Kidney epithelial cell (primary cell): ENCODE measurements around the gene GPR68. TPM values are rescaled to one million over a fixed set of nuclear protein-coding genes. Genes with fewer than 3 reads are reported as not detected.
"Not testable (repeated sequence)": the region's sequence is repeated elsewhere in the genome, so short reads cannot be mapped to it uniquely, and the experiment has no call there.

ENCODE experiments used
- DNase-seq: peaks from one replicate; pipeline ENCODE4 v3.0.0-alpha.2; 2010; ENCODE audit warnings: low read depth
- H3K27me3 ChIP-seq: 2 replicates; pipeline ENCODE4 v1.6.0; 2011; ENCODE audit warnings: low read length; ENCODE audit not compliant: control insufficient read depth, insufficient read depth
- H3K36me3 ChIP-seq: 2 replicates; pipeline ENCODE4 v1.5.1; 2011; ENCODE audit warnings: low read length; ENCODE audit not compliant: control insufficient read depth, insufficient read depth
- H3K4me3 ChIP-seq: 2 replicates; pipeline ENCODE4 v1.5.1; 2011; ENCODE audit warnings: low read depth, mild to moderate bottlenecking, control low read depth, low read length
- CTCF ChIP-seq: IDR thresholded peaks from 2 replicates; pipeline ENCODE4 v1.5.1; 2011; ENCODE audit warnings: mild to moderate bottlenecking, moderate library complexity, low read length, control low read depth, inconsistent platforms; ENCODE audit not compliant: insufficient read depth, poor library complexity, severe bottlenecking
- total RNA-seq: library from RNA; depleted of rRNA; stranded (reverse); fragments of >200 nt; gene quantifications from 2 replicates; pipeline ENCODE4 v1.2.3, GENCODE V29; 2015

The GPR68 gene
- total RNA-seq, 1 donor from 2014 or later = 4.7 TPM

- no peak for DNase-seq
- no peak for TF ChIP-seq CTCF
- H3K4me3 ChIP-seq = no peak overlapping the region
- H3K36me3 ChIP-seq = no peaks in the 10 kb centered on the region
- H3K27me3 ChIP-seq = no peaks in the 10 kb centered on the region
These were observed 14.7 kb downstream of the GPR68 start for GRCh38 chr14:91229743-91230200.

DNA sequence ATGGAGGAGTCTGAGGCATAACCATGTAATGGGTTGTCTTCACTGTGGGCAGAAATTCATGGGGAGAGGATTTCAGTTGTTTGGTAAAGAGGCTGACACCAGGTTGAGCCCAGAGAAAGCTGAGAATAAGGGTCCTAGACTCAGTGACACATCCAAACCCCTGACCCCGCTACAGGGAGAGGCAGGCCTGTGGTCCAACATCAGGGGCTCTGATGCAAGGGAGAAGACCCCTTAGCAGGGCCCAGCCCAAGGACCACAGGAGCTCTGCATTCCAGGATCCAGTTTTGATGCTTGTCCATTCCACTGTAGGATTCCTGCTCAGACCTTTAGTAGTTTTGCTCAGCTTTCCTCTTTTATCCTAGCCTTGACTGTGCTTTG lies 15.5 kb downstream of the GPR68 start:
- H3K27me3 ChIP-seq = no peaks in the 10 kb centered on the region
- no peak for TF ChIP-seq CTCF
- H3K4me3 ChIP-seq = no peak overlapping the region
- no peaks in the 10 kb centered on the region for H3K36me3 ChIP-seq
- DNase-seq = no peak

GRCh38 chr14:91228112-91229004 lies 16.1 kb downstream of the GPR68 start:
- peak; percentile 74 for DNase-seq
- no peak for TF ChIP-seq CTCF
- Histone ChIP-seq H3K27me3 (no peaks in the 10 kb centered on the region), H3K4me3 (no peak overlapping the region), H3K36me3 (no peaks in the 10 kb centered on the region)

- Histone ChIP-seq H3K27me3 (no peaks in the 10 kb centered on the region), H3K4me3 (no peak overlapping the region), H3K36me3 (no peaks in the 10 kb centered on the region)
- no peak for DNase-seq
- TF ChIP-seq CTCF = no peak
These were observed 17.3 kb downstream of the GPR68 start for GRCh38 chr14:91227183-91227628.

GRCh38 chr14:91226360-91226759 lies 18.1 kb downstream of the GPR68 start:
- H3K27me3 ChIP-seq, H3K36me3 ChIP-seq, H3K4me3 ChIP-seq, DNase-seq: not testable (repeated sequence)

DNA sequence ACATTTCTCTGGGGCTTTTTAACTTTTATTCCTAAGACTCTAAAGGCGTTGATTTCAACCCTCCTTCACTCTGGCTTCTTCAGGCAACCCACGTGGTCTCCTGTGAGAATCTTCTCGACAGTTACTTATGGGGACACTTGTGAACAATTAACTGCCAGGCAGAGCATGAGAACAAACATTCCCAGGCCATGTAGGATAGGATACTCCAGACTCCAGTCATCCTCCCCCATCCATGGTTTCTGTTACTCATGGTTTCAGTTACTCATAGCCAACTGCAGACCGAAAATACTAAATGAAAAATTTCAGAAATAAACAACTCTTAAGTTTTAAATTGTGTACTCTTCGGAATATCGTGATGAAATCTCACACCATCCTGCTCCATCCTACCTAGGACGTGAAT lies 19.5 kb downstream of the GPR68 start:
- Histone ChIP-seq H3K4me3 (no peak overlapping the region), H3K36me3 (no peaks in the 10 kb centered on the region), H3K27me3 (no peaks in the 10 kb centered on the region)
- no peak for TF ChIP-seq CTCF
- DNase-seq = no peak
